Sigmoid colon (tissue), 7 donors: ENCODE data around the gene ZNF385A. TPM values are rescaled to one million over a fixed set of nuclear protein-coding genes. Genes with fewer than 3 reads are reported as not detected.

Source experiments
- DNase-seq: peaks from one replicate; pipeline ENCODE4 v3.0.0-alpha.2; 2019
- H3K27ac ChIP-seq, 4 donors: fragments of 200-600 bp; sonication (generic); one replicate each; pipeline ENCODE4 v1.5.1; 2016 to 2019; ENCODE audit warnings: mild to moderate bottlenecking in 1 of 4
- H3K27me3 ChIP-seq, 3 donors: fragments of 200-600 bp; sonication (generic); one replicate each; pipeline ENCODE4 v1.5.1; 2019; ENCODE audit warnings: mild to moderate bottlenecking in 1 of 3
- H3K36me3 ChIP-seq, 4 donors: fragments of 200-600 bp; sonication (generic); one replicate each; pipeline ENCODE4 v1.5.1; 2016 to 2019
- H3K4me1 ChIP-seq, 4 donors: fragments of 200-600 bp; sonication (generic); one replicate each; pipeline ENCODE4 v1.5.1; 2017 to 2019
- H3K4me3 ChIP-seq, 4 donors: fragments of 200-600 bp; sonication (generic); one replicate each; pipeline ENCODE4 v1.5.1; 2017 to 2019; ENCODE audit warnings: mild to moderate bottlenecking in 2 of 4, moderate library complexity in 1 of 4
- H3K9me3 ChIP-seq, 4 donors: fragments of 200-600 bp in 3 of 4; sonication (generic) in 3 of 4; one replicate each; pipeline versions ENCODE4 v1.5.1 to v1.6.1; 2013 to 2019
- EP300 ChIP-seq, 4 donors: sonication (generic); formaldehyde crosslinking; IDR thresholded peaks; one replicate each; pipeline ENCODE4 v1.6.1; 2017; ENCODE audit warnings: antibody characterized with exemption in 4 of 4
- POLR2A ChIP-seq, 2 donors: fragments of 450-650 bp; IDR thresholded peaks; one replicate each; pipeline ENCODE4 v1.6.1; 2016; ENCODE audit warnings: antibody characterized with exemption in 2 of 2, mild to moderate bottlenecking in 2 of 2, moderate library complexity in 2 of 2
- POLR2AphosphoS5 ChIP-seq, 4 donors: sonication (generic); formaldehyde crosslinking; IDR thresholded peaks; one replicate each; pipeline ENCODE4 v1.6.1; 2017; ENCODE audit warnings: antibody characterized with exemption in 4 of 4
- WGBS, 2 donors: extraction: QIAGEN DNeasy Blood & Tissue Kit; methylation state at CpG; one replicate each; pipeline ENCODE4 v1.1.7; 2013; 5-methylcytosine and 5-hydroxymethylcytosine counted together
- intact Hi-C: fragments of 100-400 bp; cut with DNase I; formaldehyde crosslinking; loops from one replicate; pipeline ENCODE4 v1.15.1; 2023
- polyA plus RNA-seq, 3 donors: library from polyadenylated mRNA; stranded (reverse); fragments of 200-250 nt; gene quantifications; one replicate each; pipeline ENCODE4 v1.2.3, GENCODE V29; 2013
- total RNA-seq, 4 donors: library from RNA; depleted of rRNA; stranded (reverse); fragments of >200 nt; gene quantifications; one replicate each; pipeline ENCODE4 v1.1.0, GENCODE V29; 2016
- TF ChIP-seq, protein P1 (sequence below), 4 experiments: fragments of 450-650 bp in 3 of 4; fragments of 200-600 bp in 1 of 4; IDR thresholded peaks; one replicate each; pipeline ENCODE4 v1.5.1; 2016 to 2019; ENCODE audit warnings: antibody characterized with exemption in 4 of 4, mild to moderate bottlenecking in 3 of 4, moderate library complexity in 2 of 4
- donor health status: healthy with polysubstance abuse.
- donor health status: Bipolar disorder and iron deficiency.
- donor health status: healthy.

ZNF385A gene
- total and polyA plus RNA-seq, 7 donors, result 4.4 to 19.2 (median 8.4) TPM

DNA sequence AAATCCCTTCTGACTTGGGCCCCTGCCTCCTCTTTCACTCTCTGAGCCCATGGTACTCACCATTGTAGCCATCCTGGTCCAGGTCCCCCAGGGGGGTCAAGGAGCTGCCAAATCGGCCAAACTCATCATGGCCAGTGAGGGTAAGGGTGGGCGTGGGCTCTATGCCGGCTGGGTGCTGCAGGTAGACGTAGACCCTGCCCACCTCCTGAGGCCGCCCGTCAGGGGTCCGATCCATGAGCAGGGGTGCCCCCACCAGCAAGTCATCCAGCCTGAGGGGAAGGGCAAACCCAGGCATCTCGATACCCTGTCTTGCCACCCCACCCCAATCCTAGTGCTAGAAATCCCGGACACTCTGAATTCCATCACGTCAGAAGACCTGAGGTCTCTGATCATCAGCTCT, 20.6 kb upstream of the ZNF385A start:
- H3K4me1 ChIP-seq, result peaks cover 0 to 69% (median 64%) of the 10 kb centered on the region in 4 donors
- no peaks in the 10 kb centered on the region for H3K9me3 ChIP-seq
- no peaks in the 10 kb centered on the region for H3K27me3 ChIP-seq
- WGBS, 2 donors, result 82 to 90% methylated on average over 10 of the region's 10 CpGs
- H3K27ac ChIP-seq, result peak overlapping the region; percentile 52 to 100 (median 100)
- TF ChIP-seq EP300 (IDR thresholded peaks at IDR 0.05) (no peak), POLR2AphosphoS5 (IDR thresholded peaks at IDR 0.05) (peak in 1 of 4 donors; percentile 39)
- DNase-seq, result no peak
- intact Hi-C loops, result no loop called here
- H3K4me3 ChIP-seq, result no peak overlapping the region
- peaks cover 91 to 100% (median 96%) of the 10 kb centered on the region in 4 donors for H3K36me3 ChIP-seq

DNA sequence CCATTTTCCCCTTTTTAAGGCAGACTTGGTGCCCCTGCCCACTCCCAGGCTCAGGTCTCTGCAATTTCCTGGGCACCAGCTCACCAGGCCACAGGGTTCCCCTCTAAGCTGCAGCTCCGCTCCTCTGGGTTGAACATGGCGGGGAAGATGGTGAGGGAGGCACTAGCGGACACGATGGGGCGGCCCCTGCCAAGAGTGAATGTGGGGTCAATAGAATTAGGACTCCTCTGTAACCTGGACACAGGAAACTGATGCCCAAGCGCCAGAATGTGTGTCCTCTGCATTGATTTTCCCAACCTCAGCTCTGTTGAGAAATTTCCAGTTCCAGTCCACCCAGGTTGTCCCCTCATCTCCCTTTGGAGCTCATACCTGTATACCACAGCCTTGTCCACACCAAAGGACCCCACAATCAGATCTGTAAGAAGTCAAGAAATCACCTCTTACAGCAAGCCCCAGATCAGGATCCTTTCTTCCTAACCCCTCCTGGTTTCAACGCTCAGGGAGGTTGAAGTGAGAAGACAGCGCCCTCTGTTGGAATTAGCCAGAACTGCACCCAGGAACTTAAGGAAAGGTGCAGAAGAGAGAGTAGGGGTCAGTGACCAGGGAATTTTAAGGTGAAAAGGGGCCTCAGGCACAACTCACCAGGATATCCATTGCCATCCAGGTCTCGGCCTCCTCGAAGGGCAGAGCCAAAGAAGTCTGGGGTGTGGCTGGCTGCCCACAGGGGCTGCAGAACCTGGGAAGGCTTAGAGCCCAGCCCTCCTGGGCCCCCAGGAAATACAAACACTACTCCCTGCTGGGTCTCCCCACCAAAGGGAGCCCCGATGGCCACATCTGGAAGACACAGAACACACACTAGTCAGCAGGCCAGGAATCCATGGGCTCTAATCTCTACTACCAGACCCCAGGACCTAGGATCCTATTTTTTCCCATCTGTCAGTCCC, 19.8 kb upstream of the ZNF385A start:
- Histone ChIP-seq H3K9me3 (no peaks in the 10 kb centered on the region), H3K27ac (peak overlapping the region; percentile 52 to 100 (median 100)), H3K4me1 (peaks cover 0 to 61% (median 56%) of the 10 kb centered on the region in 4 donors), H3K36me3 (peaks cover 95 to 100% (median 98%) of the 10 kb centered on the region in 4 donors), H3K27me3 (no peaks in the 10 kb centered on the region), H3K4me3 (no peak overlapping the region)
- TF ChIP-seq, protein P1, sequence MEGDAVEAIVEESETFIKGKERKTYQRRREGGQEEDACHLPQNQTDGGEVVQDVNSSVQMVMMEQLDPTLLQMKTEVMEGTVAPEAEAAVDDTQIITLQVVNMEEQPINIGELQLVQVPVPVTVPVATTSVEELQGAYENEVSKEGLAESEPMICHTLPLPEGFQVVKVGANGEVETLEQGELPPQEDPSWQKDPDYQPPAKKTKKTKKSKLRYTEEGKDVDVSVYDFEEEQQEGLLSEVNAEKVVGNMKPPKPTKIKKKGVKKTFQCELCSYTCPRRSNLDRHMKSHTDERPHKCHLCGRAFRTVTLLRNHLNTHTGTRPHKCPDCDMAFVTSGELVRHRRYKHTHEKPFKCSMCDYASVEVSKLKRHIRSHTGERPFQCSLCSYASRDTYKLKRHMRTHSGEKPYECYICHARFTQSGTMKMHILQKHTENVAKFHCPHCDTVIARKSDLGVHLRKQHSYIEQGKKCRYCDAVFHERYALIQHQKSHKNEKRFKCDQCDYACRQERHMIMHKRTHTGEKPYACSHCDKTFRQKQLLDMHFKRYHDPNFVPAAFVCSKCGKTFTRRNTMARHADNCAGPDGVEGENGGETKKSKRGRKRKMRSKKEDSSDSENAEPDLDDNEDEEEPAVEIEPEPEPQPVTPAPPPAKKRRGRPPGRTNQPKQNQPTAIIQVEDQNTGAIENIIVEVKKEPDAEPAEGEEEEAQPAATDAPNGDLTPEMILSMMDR (IDR thresholded peaks at IDR 0.05), result peak; percentile 88 to 98 (median 93)
- TF ChIP-seq POLR2AphosphoS5 (IDR thresholded peaks at IDR 0.05) (peak in 3 of 4 donors; percentile 4 to 25 (median 18)), EP300 (IDR thresholded peaks at IDR 0.05) (no peak)
- intact Hi-C loops, result no loop called here
- peak; percentile 77 for DNase-seq
- 54 to 63% methylated on average over 11 of the region's 11 CpGs for WGBS, 2 donors

DNA sequence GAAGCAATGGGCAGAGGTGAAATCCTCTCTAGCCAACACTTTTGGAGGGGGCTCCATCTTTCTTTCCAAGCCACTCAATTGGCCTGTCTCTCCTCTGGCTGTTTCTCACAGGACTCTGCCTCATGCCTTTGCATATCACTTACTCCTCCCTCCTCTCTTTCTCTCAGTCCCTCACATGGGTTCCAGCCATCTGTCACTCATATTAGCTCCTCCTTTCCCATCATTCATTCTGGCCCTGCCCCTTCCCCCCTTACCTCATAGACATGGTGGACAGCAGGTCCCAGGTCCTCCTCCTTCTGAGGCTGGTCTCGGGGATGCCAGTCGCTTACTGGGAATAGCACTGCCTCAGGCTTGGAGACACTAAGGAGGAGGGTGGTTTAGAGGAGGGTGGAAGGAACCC, 16.6 kb upstream of the ZNF385A start:
- no peaks in the 10 kb centered on the region for H3K9me3 ChIP-seq
- H3K4me3 ChIP-seq, result no peak overlapping the region
- H3K36me3 ChIP-seq, result peaks cover 96 to 100% (median 97%) of the 10 kb centered on the region in 4 donors
- DNase-seq, result no peak
- peak overlapping the region; percentile 27 to 100 (median 100) for H3K27ac ChIP-seq
- peak in 3 of 4 donors; percentile 7 to 43 (median 30) for TF ChIP-seq POLR2AphosphoS5 (IDR thresholded peaks at IDR 0.05)
- TF ChIP-seq EP300 (IDR thresholded peaks at IDR 0.05), result no peak
- TF ChIP-seq, protein P1 (IDR thresholded peaks at IDR 0.05), result no peak
- TF ChIP-seq POLR2A (IDR thresholded peaks at IDR 0.05), result no peak
- intact Hi-C loops, result no loop called here
- peaks cover 0 to 45% (median 34%) of the 10 kb centered on the region in 4 donors for H3K4me1 ChIP-seq
- no peaks in the 10 kb centered on the region for H3K27me3 ChIP-seq
- WGBS, 2 donors, result 92 to 93% methylated on average over 2 of the region's 2 CpGs

DNA sequence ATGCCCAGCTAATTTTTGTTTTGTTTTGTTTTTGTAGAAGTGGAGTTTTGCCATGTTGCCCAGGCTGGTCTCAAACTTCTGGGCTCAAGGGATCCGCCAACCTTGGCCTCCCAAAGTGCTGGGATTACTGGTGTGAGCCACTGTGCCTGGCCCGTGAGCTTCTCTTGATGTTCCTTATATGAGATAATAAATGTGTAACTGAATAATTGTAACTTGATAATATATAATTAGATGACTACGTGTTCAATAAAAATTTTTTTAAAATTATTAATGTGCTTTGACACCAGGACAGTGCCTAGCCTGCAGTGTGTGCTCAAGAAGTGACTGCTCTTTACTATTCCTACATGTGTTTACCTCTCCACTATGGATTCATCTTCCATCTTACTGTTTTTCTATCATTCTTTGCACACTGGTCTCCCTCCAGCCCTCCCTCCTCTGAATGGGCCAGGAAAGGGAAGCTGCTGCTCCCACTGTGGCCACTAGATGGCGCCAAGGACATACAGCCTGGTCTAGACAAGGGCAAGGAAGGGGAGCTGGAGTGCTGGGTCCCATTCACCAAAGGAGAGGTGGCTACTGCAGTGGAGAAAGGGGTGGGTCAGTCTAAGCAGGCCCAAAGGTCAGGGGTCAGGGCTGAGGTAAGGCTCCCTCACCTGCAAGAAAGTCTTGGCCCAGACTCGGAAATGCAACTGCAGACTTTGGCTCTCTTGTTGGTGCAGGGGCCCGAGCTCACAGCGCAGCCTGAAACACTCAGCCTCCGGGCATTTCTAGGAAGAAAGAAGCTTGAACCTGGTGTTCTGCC, 14.7 kb upstream of the ZNF385A start:
- DNase-seq, result peak; percentile 94
- WGBS, 2 donors, result 64 to 74% methylated on average over 8 of the region's 8 CpGs
- no peak for TF ChIP-seq EP300 (IDR thresholded peaks at IDR 0.05)
- TF ChIP-seq POLR2A (IDR thresholded peaks at IDR 0.05), result no peak
- TF ChIP-seq POLR2AphosphoS5 (IDR thresholded peaks at IDR 0.05), result peak; percentile 55 to 77 (median 72)
- TF ChIP-seq, protein P1 (IDR thresholded peaks at IDR 0.05), result peak; percentile 97 to 99 (median 98)
- Histone ChIP-seq H3K27ac (peak overlapping the region in 3 of 4 donors; percentile 99 to 100 (median 100)), H3K9me3 (no peaks in the 10 kb centered on the region), H3K4me3 (no peak overlapping the region), H3K4me1 (peaks cover 0 to 42% (median 21%) of the 10 kb centered on the region in 4 donors), H3K36me3 (peaks cover 92 to 100% (median 95%) of the 10 kb centered on the region in 4 donors), H3K27me3 (no peaks in the 10 kb centered on the region)
- intact Hi-C loops, result loop anchor here (1.0 kb wide), 1 partner anchor 40 kb away; no protein-coding TSS in a partner anchor
